GM12878 (cell line): Measurements from ENCODE around the gene ZNF146.

Experiments
- CEBPB ChIP-seq, 2 experiments: fragments of 150-350 bp in 1 of 2; IDR thresholded peaks; 2 replicates each; pipeline ENCODE4 v1.6.1; 2012 to 2014; ENCODE audit warnings: low read depth in 2 of 2, low read length in 2 of 2, borderline replicate concordance in 1 of 2, inconsistent platforms in 1 of 2
- CTCF ChIP-seq, 3 experiments: IDR thresholded peaks in 2 of 3; conservative IDR thresholded peaks in 1 of 3; 2 replicates each; pipeline ENCODE4 v1.5.1; 2011; ENCODE audit warnings: low read depth in 3 of 3, low read length in 3 of 3, mild to moderate bottlenecking in 3 of 3, control low read depth in 2 of 3, moderate library complexity in 2 of 3, inconsistent platforms in 1 of 3, mixed read lengths in 1 of 3; ENCODE audit not compliant: control insufficient read depth in 2 of 3, insufficient read depth in 1 of 3; ENCODE audit errors: extremely low read depth in 1 of 3
- RFX5 ChIP-seq: IDR thresholded peaks from 2 replicates; pipeline ENCODE4 v1.6.1; 2011; ENCODE audit warnings: low read depth, low read length, improper control_type of control experiment
- SMC3 ChIP-seq: IDR thresholded peaks from 2 replicates; pipeline ENCODE4 v1.6.1; 2011; ENCODE audit warnings: low read length, improper control_type of control experiment, borderline replicate concordance
- ZNF24 ChIP-seq: fragments of 450-650 bp; IDR thresholded peaks from 2 replicates; pipeline ENCODE4 v1.6.1; 2017; ENCODE audit warnings: antibody characterized with exemption, mild to moderate bottlenecking
- TF ChIP-seq, protein P1 (sequence below): IDR thresholded peaks from 2 replicates; pipeline ENCODE4 v1.6.1; 2012; ENCODE audit warnings: low read depth, low read length, improper control_type of control experiment

DNA sequence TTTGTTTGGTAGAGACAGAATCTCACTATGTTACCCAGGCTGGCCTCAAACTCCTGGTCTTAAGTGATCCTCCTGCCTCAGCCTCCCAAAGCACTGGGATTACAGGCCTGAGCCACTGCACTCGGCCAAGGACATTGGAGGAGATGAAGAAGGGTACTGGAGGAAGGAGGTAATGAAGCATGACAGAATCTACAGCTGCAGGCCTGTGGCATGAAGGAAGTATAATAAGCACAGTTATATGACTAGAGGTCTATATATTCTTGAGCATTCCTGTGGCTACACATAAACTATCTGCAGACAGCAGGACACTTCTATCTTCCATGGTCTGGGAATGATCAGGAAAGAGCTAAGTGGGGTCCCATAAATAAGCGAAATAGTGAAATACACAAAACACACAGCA, 18.7 kb upstream of the ZNF146 start:
- TF ChIP-seq SMC3 (no peak), CTCF (IDR thresholded peaks at IDR 0.05 in 2 of 3, conservative IDR thresholded peaks at IDR 0.05 in 1 of 3; ENCODE audit: control insufficient read depth in 2 of 3, extremely low read depth in 1 of 3, insufficient read depth in 1 of 3, low read depth in 3 of 3, low read length in 3 of 3) (no peak), RFX5 (no peak), ZNF24 (no peak), CEBPB (IDR thresholded peaks at IDR 0.05; ENCODE audit: borderline replicate concordance in 1 of 2, low read depth in 2 of 2, low read length in 2 of 2) (no peak)
- TF ChIP-seq, protein P1, sequence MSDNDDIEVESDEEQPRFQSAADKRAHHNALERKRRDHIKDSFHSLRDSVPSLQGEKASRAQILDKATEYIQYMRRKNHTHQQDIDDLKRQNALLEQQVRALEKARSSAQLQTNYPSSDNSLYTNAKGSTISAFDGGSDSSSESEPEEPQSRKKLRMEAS, result no peak
